Right atrium auricular region (tissue), 2 donors: ENCODE data around the gene CCNA2. TPM values are rescaled to one million over a fixed set of nuclear protein-coding genes. Genes with fewer than 3 reads are reported as not detected.

ENCODE experiments used
- DNase-seq: peaks from one replicate; pipeline ENCODE4 v3.0.0-alpha.2; 2019; ENCODE audit warnings: low spot score
- H3K27ac ChIP-seq, 2 donors: fragments of 200-600 bp; sonication (generic); 1 replicate in 1 of 2; 2 replicates in 1 of 2; pipeline ENCODE4 v1.5.1; 2016 to 2019
- H3K27me3 ChIP-seq, 2 donors: fragments of 200-600 bp; sonication (generic); one replicate each; pipeline versions ENCODE4 v1.5.1 to v1.6.0; 2017 to 2019
- H3K36me3 ChIP-seq: fragments of 200-600 bp; sonication (generic); one replicate; pipeline ENCODE4 v1.5.1; 2016
- H3K4me1 ChIP-seq, 2 donors: fragments of 200-600 bp; sonication (generic); one replicate each; pipeline versions ENCODE4 v1.5.1 to v1.6.0; 2017 to 2019
- H3K4me3 ChIP-seq, 2 donors: fragments of 200-600 bp; sonication (generic); 1 replicate in 1 of 2; 2 replicates in 1 of 2; pipeline ENCODE4 v1.5.1; 2017 to 2019; ENCODE audit warnings: mild to moderate bottlenecking in 1 of 2, moderate library complexity in 1 of 2
- H3K9me3 ChIP-seq, 2 donors: fragments of 200-600 bp; sonication (generic); one replicate each; pipeline ENCODE4 v1.5.1; 2019
- total RNA-seq, 2 donors: library from RNA; depleted of rRNA; stranded (reverse); fragments of >200 nt; gene quantifications; one replicate each; pipeline ENCODE4 v1.1.0, GENCODE V29; 2016
- TF ChIP-seq, protein P1 (sequence below), 2 donors: fragments of 200-600 bp; sonication (generic); IDR thresholded peaks; one replicate each; pipeline ENCODE4 v1.5.1; 2019; ENCODE audit warnings: antibody characterized with exemption in 2 of 2

Gene CCNA2
- total RNA-seq, 2 donors from 2014 or later, result 0.51 to 1.3 TPM

DNA sequence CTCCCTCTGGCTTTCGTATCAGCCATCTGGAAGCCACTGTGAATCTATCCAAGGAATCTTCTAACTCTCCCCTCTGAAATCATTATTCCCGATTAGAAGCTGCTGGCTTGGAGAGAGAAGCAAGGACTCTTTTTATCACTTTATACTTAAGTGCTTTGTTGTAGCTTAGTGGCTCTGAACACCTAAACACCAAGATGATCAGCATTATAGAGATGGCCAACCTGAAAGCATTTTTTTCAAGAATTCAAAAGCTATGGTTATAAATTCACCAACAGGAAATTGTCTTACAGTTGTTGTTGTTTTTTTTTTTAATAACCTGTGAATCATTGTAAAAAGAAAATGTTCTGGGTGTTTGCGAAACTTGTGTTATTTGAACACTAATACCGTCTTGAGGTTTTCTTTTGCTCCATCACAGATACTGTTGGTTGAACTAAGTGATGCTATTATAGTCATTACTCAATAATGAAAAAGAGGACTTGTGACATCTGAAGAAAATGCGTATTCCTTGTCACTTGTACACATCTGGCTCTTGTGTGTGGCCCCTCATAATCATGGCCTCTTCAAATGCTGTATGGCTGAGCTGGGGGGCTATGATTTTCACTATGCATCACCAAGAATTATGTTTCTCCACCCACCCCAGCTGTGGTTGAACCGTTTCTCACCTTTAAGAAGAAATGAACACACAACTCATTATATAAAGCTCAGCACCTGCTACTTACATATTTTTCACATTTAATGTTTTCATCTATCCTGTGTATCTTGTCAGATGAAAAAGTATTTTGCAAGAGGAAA lies 46.9 kb downstream of the CCNA2 start:
- Histone ChIP-seq H3K27me3 (no peaks in the 10 kb centered on the region), H3K36me3 (no peaks in the 10 kb centered on the region), H3K4me3 (no peak overlapping the region), H3K4me1 (no peaks in the 10 kb centered on the region), H3K27ac (no peak overlapping the region), H3K9me3 (no peaks in the 10 kb centered on the region)
- TF ChIP-seq, protein P1, sequence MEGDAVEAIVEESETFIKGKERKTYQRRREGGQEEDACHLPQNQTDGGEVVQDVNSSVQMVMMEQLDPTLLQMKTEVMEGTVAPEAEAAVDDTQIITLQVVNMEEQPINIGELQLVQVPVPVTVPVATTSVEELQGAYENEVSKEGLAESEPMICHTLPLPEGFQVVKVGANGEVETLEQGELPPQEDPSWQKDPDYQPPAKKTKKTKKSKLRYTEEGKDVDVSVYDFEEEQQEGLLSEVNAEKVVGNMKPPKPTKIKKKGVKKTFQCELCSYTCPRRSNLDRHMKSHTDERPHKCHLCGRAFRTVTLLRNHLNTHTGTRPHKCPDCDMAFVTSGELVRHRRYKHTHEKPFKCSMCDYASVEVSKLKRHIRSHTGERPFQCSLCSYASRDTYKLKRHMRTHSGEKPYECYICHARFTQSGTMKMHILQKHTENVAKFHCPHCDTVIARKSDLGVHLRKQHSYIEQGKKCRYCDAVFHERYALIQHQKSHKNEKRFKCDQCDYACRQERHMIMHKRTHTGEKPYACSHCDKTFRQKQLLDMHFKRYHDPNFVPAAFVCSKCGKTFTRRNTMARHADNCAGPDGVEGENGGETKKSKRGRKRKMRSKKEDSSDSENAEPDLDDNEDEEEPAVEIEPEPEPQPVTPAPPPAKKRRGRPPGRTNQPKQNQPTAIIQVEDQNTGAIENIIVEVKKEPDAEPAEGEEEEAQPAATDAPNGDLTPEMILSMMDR (IDR thresholded peaks at IDR 0.05), result no peak
- no peak for DNase-seq

DNA sequence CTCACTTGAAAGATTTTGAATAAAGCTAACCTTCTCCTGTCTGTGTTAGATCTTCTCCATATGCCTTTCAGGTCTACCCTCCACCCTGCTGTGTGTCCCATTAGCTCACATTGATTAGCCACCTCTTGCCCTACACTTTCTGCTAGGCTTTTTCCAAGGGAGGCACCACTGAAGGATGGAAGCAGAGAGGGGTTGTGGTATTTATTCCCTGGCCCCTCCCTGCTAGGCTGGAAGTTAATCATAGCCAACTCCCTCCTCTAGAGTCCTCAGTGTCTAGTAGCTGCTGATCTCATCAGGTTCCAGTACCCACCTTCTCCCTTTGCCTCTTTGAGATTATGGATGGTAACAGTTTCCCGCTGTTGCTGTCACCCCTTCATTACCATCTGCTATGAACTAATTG lies 49.8 kb downstream of the CCNA2 start:
- Histone ChIP-seq H3K27ac (no peak overlapping the region), H3K36me3 (no peaks in the 10 kb centered on the region), H3K4me3 (no peak overlapping the region), H3K27me3 (no peaks in the 10 kb centered on the region), H3K9me3 (no peaks in the 10 kb centered on the region), H3K4me1 (no peaks in the 10 kb centered on the region)
- no peak for DNase-seq
- TF ChIP-seq, protein P1 (IDR thresholded peaks at IDR 0.05), result no peak

DNA sequence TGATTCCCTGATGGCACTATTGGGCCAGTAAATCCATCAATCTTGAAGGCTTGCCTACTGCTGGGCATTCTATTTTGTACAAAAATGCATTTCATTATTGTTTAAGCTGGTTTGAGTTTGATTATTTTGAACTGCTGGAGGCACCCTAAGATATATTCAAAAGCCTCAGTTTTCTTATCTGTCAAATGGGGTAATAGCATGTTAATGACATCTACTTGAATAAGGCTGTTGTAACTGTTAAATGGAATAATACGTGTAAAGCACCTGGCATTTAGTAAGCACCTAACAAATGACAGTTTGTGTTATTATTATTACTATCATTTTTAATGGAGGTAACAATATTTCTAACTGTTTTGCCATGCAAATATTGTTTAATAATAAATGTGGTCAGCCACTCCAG lies 51.8 kb downstream of the CCNA2 start:
- Histone ChIP-seq H3K27me3 (no peaks in the 10 kb centered on the region), H3K9me3 (no peaks in the 10 kb centered on the region), H3K4me1 (no peaks in the 10 kb centered on the region), H3K36me3 (no peaks in the 10 kb centered on the region), H3K4me3 (no peak overlapping the region), H3K27ac (no peak overlapping the region)
- TF ChIP-seq, protein P1 (IDR thresholded peaks at IDR 0.05), result no peak
- no peak for DNase-seq

DNA sequence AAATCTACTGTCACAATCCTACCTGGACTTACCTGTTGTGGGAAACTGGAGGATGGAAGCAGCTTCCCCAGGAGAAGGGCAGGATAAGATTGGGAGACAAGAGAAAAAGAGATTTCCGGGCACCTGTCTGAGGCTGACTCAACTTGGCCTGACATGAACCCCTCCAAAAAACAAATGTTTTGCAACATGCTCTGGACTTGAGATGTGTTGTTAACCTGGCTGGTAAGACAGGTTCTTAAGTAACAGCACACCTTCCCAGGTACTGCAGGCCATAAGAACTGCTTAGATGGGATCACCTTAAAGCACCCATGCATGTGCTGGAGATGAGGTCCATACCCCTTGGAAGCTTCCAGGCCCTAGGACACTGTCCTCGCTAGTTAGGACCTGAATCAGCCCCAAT lies 54.3 kb downstream of the CCNA2 start:
- Histone ChIP-seq H3K4me3 (no peak overlapping the region), H3K36me3 (no peaks in the 10 kb centered on the region), H3K27me3 (no peaks in the 10 kb centered on the region), H3K4me1 (peaks cover 0 to 5% of the 10 kb centered on the region in 2 donors), H3K27ac (no peak overlapping the region), H3K9me3 (no peaks in the 10 kb centered on the region)
- DNase-seq, result no peak
- TF ChIP-seq, protein P1 (IDR thresholded peaks at IDR 0.05), result no peak

DNA sequence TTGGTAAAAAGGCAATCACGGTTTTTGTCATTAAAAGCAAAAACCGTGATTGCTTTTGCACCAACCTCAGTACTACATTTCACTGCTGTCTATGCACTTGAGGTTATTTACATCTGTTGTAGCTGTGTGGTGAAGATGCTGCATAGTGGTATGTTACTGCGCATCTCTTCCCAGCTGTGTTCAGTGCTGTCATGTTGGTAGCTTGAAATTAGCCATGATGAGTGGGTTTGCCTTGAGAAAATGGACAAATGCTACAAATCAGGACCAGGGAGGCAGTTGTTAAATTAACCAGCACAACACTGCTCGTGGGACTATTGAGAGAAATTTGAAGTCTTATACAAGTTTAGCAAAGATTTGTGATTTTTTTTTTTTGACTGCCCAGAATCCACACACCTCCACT lies 56.5 kb downstream of the CCNA2 start:
- Histone ChIP-seq H3K36me3 (no peaks in the 10 kb centered on the region), H3K27ac (no peak overlapping the region), H3K4me1 (peaks cover 0 to 6% of the 10 kb centered on the region in 2 donors), H3K4me3 (no peak overlapping the region), H3K27me3 (no peaks in the 10 kb centered on the region), H3K9me3 (no peaks in the 10 kb centered on the region)
- no peak for DNase-seq
- TF ChIP-seq, protein P1 (IDR thresholded peaks at IDR 0.05), result no peak

Other genes starting within 250 kb of the CCNA2 start
- gene ANXA5, start 126.9 kb downstream of the CCNA2 start, total RNA-seq, result 100 to 1,000 TPM; 186 to 197 TPM
- gene SMIM43, start 58.7 kb downstream of the CCNA2 start, total RNA-seq, result not detected
- gene EXOSC9, start 22.6 kb downstream of the CCNA2 start, total RNA-seq, result 10 to 100 TPM; 18.8 TPM
- 1 to 10 TPM; 4.9 to 5.5 TPM for gene BBS7, start 46.6 kb upstream of the CCNA2 start, total RNA-seq
- gene TRPC3, start 128.2 kb upstream of the CCNA2 start, total RNA-seq, result under 1 TPM; 0.15 to 0.63 TPM